CD14-positive monocyte (primary cell): Measurements from ENCODE around the gene RRBP1. TPM values are rescaled to one million over a fixed set of nuclear protein-coding genes. Genes with fewer than 3 reads are reported as not detected.

Experiments used
- DNase-seq, 3 donors: peaks; one replicate each; pipeline ENCODE4 v3.0.0-alpha.2; 2011 to 2022
- H2AFZ ChIP-seq: 2 replicates; pipeline ENCODE4 v1.6.0; 2012; ENCODE audit warnings: mild to moderate bottlenecking, low read depth, low read length, inconsistent platforms; ENCODE audit not compliant: insufficient read depth, poor library complexity, severe bottlenecking
- H3K27ac ChIP-seq, 2 donors: 1 replicate in 1 of 2; 2 replicates in 1 of 2; pipeline ENCODE4 v1.5.1; 2012 to 2013; ENCODE audit warnings: low read length in 2 of 2, control low read depth in 1 of 2, inconsistent platforms in 1 of 2, low read depth in 1 of 2, mild to moderate bottlenecking in 1 of 2
- H3K27me3 ChIP-seq, 2 donors: one replicate each; pipeline versions ENCODE4 v1.6.0 to v1.6.1; 2011 to 2013; ENCODE audit warnings: low read length in 2 of 2; ENCODE audit not compliant: control insufficient read depth in 2 of 2, insufficient read depth in 2 of 2
- H3K36me3 ChIP-seq, 2 donors: replicated peaks in 1 of 2; 1 replicate in 1 of 2; 2 replicates in 1 of 2; pipeline versions ENCODE4 v1.5.1 to v1.6.1; 2012 to 2013; ENCODE audit warnings: low read length in 2 of 2, control low read depth in 1 of 2, inconsistent platforms in 1 of 2, mild to moderate bottlenecking in 1 of 2; ENCODE audit not compliant: insufficient read depth in 2 of 2, control insufficient read depth in 1 of 2
- H3K4me1 ChIP-seq, 2 donors: 1 replicate in 1 of 2; 2 replicates in 1 of 2; pipeline versions ENCODE4 v1.5.1 to v1.6.1; 2012 to 2013; ENCODE audit warnings: low read length in 2 of 2, control low read depth in 1 of 2, inconsistent platforms in 1 of 2, mild to moderate bottlenecking in 1 of 2, moderate library complexity in 1 of 2; ENCODE audit not compliant: insufficient read depth in 2 of 2, control insufficient read depth in 1 of 2
- H3K4me2 ChIP-seq: replicated peaks from 2 replicates; pipeline ENCODE3; 2012; ENCODE audit warnings: low read length, moderate library complexity, mild to moderate bottlenecking; ENCODE audit not compliant: poor library complexity, severe bottlenecking; ENCODE audit errors: extremely low read depth
- H3K4me3 ChIP-seq, 3 experiments: fragments of 200-600 bp in 1 of 3; sonication (generic) in 1 of 3; replicated peaks in 1 of 3; 1 replicate in 2 of 3; 2 replicates in 1 of 3; pipeline ENCODE4 v1.5.1; 2011 to 2013; ENCODE audit warnings: low read length in 3 of 3, mild to moderate bottlenecking in 3 of 3, control low read depth in 2 of 3, low read depth in 2 of 3, inconsistent platforms in 1 of 3, moderate library complexity in 1 of 3
- H3K79me2 ChIP-seq: 2 replicates; pipeline ENCODE4 v1.6.0; 2012; ENCODE audit warnings: mild to moderate bottlenecking, control low read depth, inconsistent platforms, low read length, moderate library complexity; ENCODE audit not compliant: insufficient read depth
- H3K9ac ChIP-seq: 2 replicates; pipeline ENCODE4 v1.6.0; 2017; ENCODE audit warnings: low read length, mild to moderate bottlenecking; ENCODE audit not compliant: insufficient read depth, poor library complexity, severe bottlenecking
- H3K9me3 ChIP-seq, 2 donors: replicated peaks in 1 of 2; 1 replicate in 1 of 2; 2 replicates in 1 of 2; pipeline versions ENCODE4 v1.5.1 to v1.6.1; 2012 to 2013; ENCODE audit warnings: low read length in 2 of 2, control low read depth in 1 of 2; ENCODE audit not compliant: control insufficient read depth in 1 of 2, insufficient read depth in 1 of 2
- H4K20me1 ChIP-seq: 2 replicates; pipeline ENCODE4 v1.6.0; 2012; ENCODE audit warnings: mild to moderate bottlenecking, low read length, control low read depth, moderate library complexity; ENCODE audit not compliant: insufficient read depth
- H3K27ac Mint-ChIP-seq, 7 donors: one replicate each; pipeline ENCODE4 v1.8.0; 2020; ENCODE audit warnings: mild to moderate bottlenecking in 7 of 7, mixed read lengths in 7 of 7, moderate library complexity in 6 of 7, inconsistent platforms in 2 of 7
- H3K27me3 Mint-ChIP-seq, 3 donors: one replicate each; pipeline ENCODE4 v1.8.0; 2021 to 2022; ENCODE audit warnings: low read depth in 3 of 3, mild to moderate bottlenecking in 3 of 3, mixed read lengths in 3 of 3, moderate library complexity in 3 of 3, inconsistent platforms in 1 of 3
- H3K36me3 Mint-ChIP-seq, 2 donors: one replicate each; pipeline ENCODE4 v1.8.0; 2020; ENCODE audit warnings: mixed read lengths in 2 of 2, inconsistent platforms in 1 of 2, mild to moderate bottlenecking in 1 of 2
- H3K4me1 Mint-ChIP-seq: one replicate; pipeline ENCODE4 v1.8.0; 2020; ENCODE audit warnings: mild to moderate bottlenecking, mixed read lengths
- H3K4me3 Mint-ChIP-seq, 2 donors: one replicate each; pipeline ENCODE4 v1.8.0; 2020; ENCODE audit warnings: mild to moderate bottlenecking in 2 of 2, mixed read lengths in 2 of 2, moderate library complexity in 1 of 2
- H3K9me3 Mint-ChIP-seq, 7 donors: one replicate each; pipeline ENCODE4 v1.8.0; 2020 to 2022; ENCODE audit warnings: mixed read lengths in 7 of 7, mild to moderate bottlenecking in 6 of 7, moderate library complexity in 6 of 7, inconsistent platforms in 2 of 7
- CTCF ChIP-seq: fragments of 200-600 bp; IDR thresholded peaks from one replicate; pipeline ENCODE4 v1.8.0; 2022; ENCODE audit warnings: antibody characterized with exemption, mild to moderate bottlenecking
- WGBS: methylation state at CpG from one replicate; pipeline ENCODE4 v1.1.5; 2013; ENCODE audit warnings: missing lambda C conversion rate; ENCODE audit not compliant: insufficient coverage; 5-methylcytosine and 5-hydroxymethylcytosine counted together
- intact Hi-C, 2 donors: fragments of 100-400 bp; cut with micrococcal nuclease; formaldehyde crosslinking; loops; one replicate each; pipeline versions ENCODE4 v1.15.0 to v1.15.1; 2023
- polyA plus RNA-seq, 3 donors: library from polyadenylated mRNA; depleted of rRNA in 1 of 3; unstranded in 2 of 3; stranded (reverse) in 1 of 3; fragments of 300-500 nt in 2 of 3; fragments of >200 nt in 1 of 3; fragmentation: Illumina TruSeq in 2 of 3; gene quantifications; 1 replicate in 2 of 3; 2 replicates in 1 of 3; pipeline ENCODE4 v1.2.3, GENCODE V29; 2012 to 2021

Gene RRBP1
- polyA plus RNA-seq, 3 donors = 4.7 to 22.2 (median 7.5) TPM

GRCh38 chr20:17611540-17612286, 70.3 kb downstream of the RRBP1 start:
- intact Hi-C loops = loop anchor here (2.0 to 10.0 kb wide), 2 partner anchors 75 to 107 kb away; no protein-coding TSS in a partner anchor
- H3K27me3 Mint-ChIP-seq = no peaks in the 10 kb centered on the region
- peaks cover 21 to 41% of the 10 kb centered on the region in 2 donors for H3K36me3 Mint-ChIP-seq
- TF ChIP-seq CTCF = peak; percentile 12
- H3K9me3 ChIP-seq = no peaks in the 10 kb centered on the region
- H3K4me3 Mint-ChIP-seq = no peak overlapping the region
- H3K9ac ChIP-seq = no peak overlapping the region
- peaks cover 15% of the 10 kb centered on the region for H3K4me1 Mint-ChIP-seq
- no peak overlapping the region for H2AFZ ChIP-seq
- H3K27ac Mint-ChIP-seq = peak overlapping the region in 1 of 7 donors; percentile 65
- peaks cover 4% of the 10 kb centered on the region for H4K20me1 ChIP-seq
- no peaks in the 10 kb centered on the region for H3K27me3 ChIP-seq
- H3K9me3 Mint-ChIP-seq = no peaks in the 10 kb centered on the region
- H3K79me2 ChIP-seq = no peaks in the 10 kb centered on the region
- H3K4me2 ChIP-seq = no peak overlapping the region
- H3K4me1 ChIP-seq = peaks cover 12 to 17% of the 10 kb centered on the region in 2 donors
- H3K27ac ChIP-seq = no peak overlapping the region
- DNase-seq = peak in 1 of 3 donors; percentile 2
- peaks cover 19 to 33% of the 10 kb centered on the region in 2 donors for H3K36me3 ChIP-seq
- no peak overlapping the region for H3K4me3 ChIP-seq
- 86% methylated on average over 26 of the region's 26 CpGs for WGBS

GRCh38 chr20:17611290-17611539, 70.8 kb downstream of the RRBP1 start:
- WGBS = 80% methylated on average over 6 of the region's 6 CpGs
- H3K36me3 ChIP-seq = peaks cover 14 to 28% of the 10 kb centered on the region in 2 donors
- H3K9me3 ChIP-seq = no peaks in the 10 kb centered on the region
- no peak overlapping the region for H3K4me3 ChIP-seq
- H3K27me3 ChIP-seq = no peaks in the 10 kb centered on the region
- Mint-ChIP-seq H3K36me3 (peaks cover 20 to 36% of the 10 kb centered on the region in 2 donors), H3K27ac (no peak overlapping the region), H3K4me1 (peaks cover 13% of the 10 kb centered on the region), H3K4me3 (no peak overlapping the region), H3K9me3 (no peaks in the 10 kb centered on the region), H3K27me3 (no peaks in the 10 kb centered on the region)
- H2AFZ ChIP-seq = no peak overlapping the region
- DNase-seq = no peak
- intact Hi-C loops = loop anchor here (2.0 to 10.0 kb wide), 2 partner anchors 74 to 106 kb away; no protein-coding TSS in a partner anchor
- TF ChIP-seq CTCF = no peak
- H3K4me2 ChIP-seq = no peak overlapping the region
- no peak overlapping the region for H3K27ac ChIP-seq
- peaks cover 12 to 17% of the 10 kb centered on the region in 2 donors for H3K4me1 ChIP-seq
- no peaks in the 10 kb centered on the region for H3K79me2 ChIP-seq
- H4K20me1 ChIP-seq = peaks cover 4% of the 10 kb centered on the region
- H3K9ac ChIP-seq = no peak overlapping the region
